ENCODE measurements around the gene COPB1. TPM values are rescaled to one million over a fixed set of nuclear protein-coding genes. Genes with fewer than 3 reads are reported as not detected.

The COPB1 gene
- total and polyA plus RNA-seq, 2 of the 13 experiments (the other 11 are each of a cell fraction or from before 2014, with no cell fraction given), result 114 to 195 TPM

DNA sequence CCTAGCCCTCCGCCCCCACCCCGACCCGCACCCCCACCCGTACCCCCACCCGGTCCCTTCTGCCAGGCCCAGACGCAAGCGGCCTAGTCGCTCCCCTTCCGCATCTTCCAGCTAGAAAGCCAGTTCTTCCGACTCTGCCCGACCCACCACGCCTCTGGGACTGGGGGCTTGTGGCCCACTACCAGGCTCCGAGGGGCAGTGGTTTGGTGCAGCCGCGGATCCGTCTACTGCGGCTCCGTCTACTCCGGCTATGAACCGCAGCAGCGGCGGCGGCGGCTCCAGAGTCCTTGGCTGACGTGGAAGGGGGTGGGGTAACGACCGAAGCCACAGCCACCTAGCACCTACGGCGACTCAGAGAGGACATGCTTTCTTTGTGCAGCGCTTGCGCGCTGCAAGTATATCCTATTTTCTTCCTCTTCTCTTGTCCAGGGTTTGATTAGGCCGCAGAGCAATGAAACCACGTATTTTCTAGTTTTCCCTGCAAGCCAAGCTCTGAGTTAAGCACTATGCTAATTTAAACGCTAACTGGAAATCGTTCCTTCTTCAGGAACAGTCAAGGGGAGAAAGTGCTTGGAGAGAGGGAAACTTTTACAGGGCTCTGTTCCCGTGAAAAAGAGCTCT, at the start of gene COPB1 (continued):
- TF ChIP-seq, protein P1, sequence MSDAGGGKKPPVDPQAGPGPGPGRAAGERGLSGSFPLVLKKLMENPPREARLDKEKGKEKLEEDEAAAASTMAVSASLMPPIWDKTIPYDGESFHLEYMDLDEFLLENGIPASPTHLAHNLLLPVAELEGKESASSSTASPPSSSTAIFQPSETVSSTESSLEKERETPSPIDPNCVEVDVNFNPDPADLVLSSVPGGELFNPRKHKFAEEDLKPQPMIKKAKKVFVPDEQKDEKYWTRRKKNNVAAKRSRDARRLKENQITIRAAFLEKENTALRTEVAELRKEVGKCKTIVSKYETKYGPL (CRISPR knock-in tag; IDR thresholded peaks at IDR 0.05), result no peak
- TF ChIP-seq ZNF850 (CRISPR knock-in tag; conservative IDR thresholded peaks at IDR 0.05) (no peak), XRCC5 (optimal IDR thresholded peaks at IDR 0.05; ENCODE audit: low read length) (peak; percentile 14), HNRNPH1 (optimal IDR thresholded peaks at IDR 0.05; ENCODE audit: low read depth, low read length) (no peak), ZNF660 (CRISPR knock-in tag; IDR thresholded peaks at IDR 0.05; ENCODE audit: borderline replicate concordance, low read depth) (no peak), GPN1 (CRISPR knock-in tag; IDR thresholded peaks at IDR 0.05; ENCODE audit: borderline replicate concordance) (no peak), ZC3H4 (CRISPR knock-in tag; IDR thresholded peaks at IDR 0.05; ENCODE audit: borderline replicate concordance) (no peak), ZNF12 (CRISPR knock-in tag; IDR thresholded peaks at IDR 0.05) (no peak), ZNF720 (CRISPR knock-in tag; IDR thresholded peaks at IDR 0.05) (no peak), FOXP1 (IDR thresholded peaks at IDR 0.05) (no peak), FOXP1 (CRISPR knock-in tag; IDR thresholded peaks at IDR 0.05) (no peak), ZNF44 (CRISPR knock-in tag; IDR thresholded peaks at IDR 0.05) (peak; percentile 48; the same call in 1 of the 2 replicates), ZNF672 (CRISPR knock-in tag; IDR thresholded peaks at IDR 0.05) (no peak), ZNF296 (CRISPR knock-in tag; conservative IDR thresholded peaks at IDR 0.05) (no peak), CHD4 (IDR thresholded peaks at IDR 0.05; ENCODE audit: borderline replicate concordance, low read length) (no peak)
- TF ChIP-seq, protein P2, sequence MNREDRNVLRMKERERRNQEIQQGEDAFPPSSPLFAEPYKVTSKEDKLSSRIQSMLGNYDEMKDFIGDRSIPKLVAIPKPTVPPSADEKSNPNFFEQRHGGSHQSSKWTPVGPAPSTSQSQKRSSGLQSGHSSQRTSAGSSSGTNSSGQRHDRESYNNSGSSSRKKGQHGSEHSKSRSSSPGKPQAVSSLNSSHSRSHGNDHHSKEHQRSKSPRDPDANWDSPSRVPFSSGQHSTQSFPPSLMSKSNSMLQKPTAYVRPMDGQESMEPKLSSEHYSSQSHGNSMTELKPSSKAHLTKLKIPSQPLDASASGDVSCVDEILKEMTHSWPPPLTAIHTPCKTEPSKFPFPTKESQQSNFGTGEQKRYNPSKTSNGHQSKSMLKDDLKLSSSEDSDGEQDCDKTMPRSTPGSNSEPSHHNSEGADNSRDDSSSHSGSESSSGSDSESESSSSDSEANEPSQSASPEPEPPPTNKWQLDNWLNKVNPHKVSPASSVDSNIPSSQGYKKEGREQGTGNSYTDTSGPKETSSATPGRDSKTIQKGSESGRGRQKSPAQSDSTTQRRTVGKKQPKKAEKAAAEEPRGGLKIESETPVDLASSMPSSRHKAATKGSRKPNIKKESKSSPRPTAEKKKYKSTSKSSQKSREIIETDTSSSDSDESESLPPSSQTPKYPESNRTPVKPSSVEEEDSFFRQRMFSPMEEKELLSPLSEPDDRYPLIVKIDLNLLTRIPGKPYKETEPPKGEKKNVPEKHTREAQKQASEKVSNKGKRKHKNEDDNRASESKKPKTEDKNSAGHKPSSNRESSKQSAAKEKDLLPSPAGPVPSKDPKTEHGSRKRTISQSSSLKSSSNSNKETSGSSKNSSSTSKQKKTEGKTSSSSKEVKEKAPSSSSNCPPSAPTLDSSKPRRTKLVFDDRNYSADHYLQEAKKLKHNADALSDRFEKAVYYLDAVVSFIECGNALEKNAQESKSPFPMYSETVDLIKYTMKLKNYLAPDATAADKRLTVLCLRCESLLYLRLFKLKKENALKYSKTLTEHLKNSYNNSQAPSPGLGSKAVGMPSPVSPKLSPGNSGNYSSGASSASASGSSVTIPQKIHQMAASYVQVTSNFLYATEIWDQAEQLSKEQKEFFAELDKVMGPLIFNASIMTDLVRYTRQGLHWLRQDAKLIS (CRISPR knock-in tag; IDR thresholded peaks at IDR 0.05), result no peak; the same call in 1 of the 2 replicates
- TF ChIP-seq, protein P3, sequence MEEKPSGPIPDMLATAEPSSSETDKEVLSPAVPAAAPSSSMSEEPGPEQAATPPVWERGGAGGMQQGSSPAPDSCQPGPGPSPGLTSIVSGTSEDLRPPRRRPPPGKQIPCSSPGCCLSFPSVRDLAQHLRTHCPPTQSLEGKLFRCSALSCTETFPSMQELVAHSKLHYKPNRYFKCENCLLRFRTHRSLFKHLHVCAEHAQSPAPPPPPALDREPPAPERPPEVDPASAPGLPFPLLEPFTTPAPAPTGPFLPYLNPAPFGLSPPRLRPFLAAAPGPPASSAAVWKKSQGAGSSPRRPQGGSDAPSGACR (CRISPR knock-in tag; IDR thresholded peaks at IDR 0.05), result peak; percentile 83
- TF ChIP-seq, protein P4, sequence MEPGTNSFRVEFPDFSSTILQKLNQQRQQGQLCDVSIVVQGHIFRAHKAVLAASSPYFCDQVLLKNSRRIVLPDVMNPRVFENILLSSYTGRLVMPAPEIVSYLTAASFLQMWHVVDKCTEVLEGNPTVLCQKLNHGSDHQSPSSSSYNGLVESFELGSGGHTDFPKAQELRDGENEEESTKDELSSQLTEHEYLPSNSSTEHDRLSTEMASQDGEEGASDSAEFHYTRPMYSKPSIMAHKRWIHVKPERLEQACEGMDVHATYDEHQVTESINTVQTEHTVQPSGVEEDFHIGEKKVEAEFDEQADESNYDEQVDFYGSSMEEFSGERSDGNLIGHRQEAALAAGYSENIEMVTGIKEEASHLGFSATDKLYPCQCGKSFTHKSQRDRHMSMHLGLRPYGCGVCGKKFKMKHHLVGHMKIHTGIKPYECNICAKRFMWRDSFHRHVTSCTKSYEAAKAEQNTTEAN (CRISPR knock-in tag; conservative IDR thresholded peaks at IDR 0.05), result 0 out of 2 replicates have a peak, but pooled peaks have one; percentile 15
- TF ChIP-seq, protein P5, sequence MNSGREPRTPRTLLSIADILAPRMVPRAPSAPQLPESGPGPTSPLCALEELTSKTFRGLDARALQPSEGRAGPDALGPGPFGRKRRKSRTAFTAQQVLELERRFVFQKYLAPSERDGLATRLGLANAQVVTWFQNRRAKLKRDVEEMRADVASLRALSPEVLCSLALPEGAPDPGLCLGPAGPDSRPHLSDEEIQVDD (CRISPR knock-in tag; IDR thresholded peaks at IDR 0.05; ENCODE audit: borderline replicate concordance), result no peak; the same call in 1 of the 2 replicates
- TF ChIP-seq, protein P6, sequence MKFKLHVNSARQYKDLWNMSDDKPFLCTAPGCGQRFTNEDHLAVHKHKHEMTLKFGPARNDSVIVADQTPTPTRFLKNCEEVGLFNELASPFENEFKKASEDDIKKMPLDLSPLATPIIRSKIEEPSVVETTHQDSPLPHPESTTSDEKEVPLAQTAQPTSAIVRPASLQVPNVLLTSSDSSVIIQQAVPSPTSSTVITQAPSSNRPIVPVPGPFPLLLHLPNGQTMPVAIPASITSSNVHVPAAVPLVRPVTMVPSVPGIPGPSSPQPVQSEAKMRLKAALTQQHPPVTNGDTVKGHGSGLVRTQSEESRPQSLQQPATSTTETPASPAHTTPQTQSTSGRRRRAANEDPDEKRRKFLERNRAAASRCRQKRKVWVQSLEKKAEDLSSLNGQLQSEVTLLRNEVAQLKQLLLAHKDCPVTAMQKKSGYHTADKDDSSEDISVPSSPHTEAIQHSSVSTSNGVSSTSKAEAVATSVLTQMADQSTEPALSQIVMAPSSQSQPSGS (CRISPR knock-in tag; IDR thresholded peaks at IDR 0.05), result no peak; the same call in 1 of the 2 replicates
- TF ChIP-seq, protein P7, sequence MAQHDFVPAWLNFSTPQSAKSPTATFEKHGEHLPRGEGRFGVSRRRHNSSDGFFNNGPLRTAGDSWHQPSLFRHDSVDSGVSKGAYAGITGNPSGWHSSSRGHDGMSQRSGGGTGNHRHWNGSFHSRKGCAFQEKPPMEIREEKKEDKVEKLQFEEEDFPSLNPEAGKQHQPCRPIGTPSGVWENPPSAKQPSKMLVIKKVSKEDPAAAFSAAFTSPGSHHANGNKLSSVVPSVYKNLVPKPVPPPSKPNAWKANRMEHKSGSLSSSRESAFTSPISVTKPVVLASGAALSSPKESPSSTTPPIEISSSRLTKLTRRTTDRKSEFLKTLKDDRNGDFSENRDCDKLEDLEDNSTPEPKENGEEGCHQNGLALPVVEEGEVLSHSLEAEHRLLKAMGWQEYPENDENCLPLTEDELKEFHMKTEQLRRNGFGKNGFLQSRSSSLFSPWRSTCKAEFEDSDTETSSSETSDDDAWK (CRISPR knock-in tag; IDR thresholded peaks at IDR 0.05), result no peak
